HEK293 (cell line): ENCODE data around the gene CHST15.

Experiments used
- CTCF ChIA-PET: fragments of 350-600 bp; formaldehyde crosslinking; extraction: SDS; loops from one replicate; lab custom pipeline; 2021; ENCODE audit warnings: antibody characterized with exemption; lab: Yijun Ruan, JAX
- POLR2A ChIA-PET: fragments of 300-600 bp; formaldehyde crosslinking; extraction: SDS; loops from one replicate; lab custom pipeline; 2020; ENCODE audit warnings: antibody characterized with exemption, inconsistent platforms; lab: Yijun Ruan, JAX
- H3K27ac ChIP-seq: fragments of 200-500 bp; sonication (Bioruptor generic); 2 replicates; pipeline ENCODE4 v1.5.1; 2014; ENCODE audit warnings: low read depth, low read length, control low read depth, inconsistent platforms; ENCODE audit errors: extremely low read depth
- H3K36me3 ChIP-seq, 2 experiments: fragments of 200-500 bp in 1 of 2; sonication (Bioruptor generic) in 1 of 2; 1 replicate in 1 of 2; 2 replicates in 1 of 2; pipeline ENCODE4 v1.5.1; 2014 to 2017; ENCODE audit warnings: inconsistent platforms in 2 of 2, low read length in 2 of 2; ENCODE audit not compliant: control insufficient read depth in 2 of 2, insufficient read depth in 1 of 2
- H3K4me1 ChIP-seq: fragments of 200-500 bp; sonication (Bioruptor generic); 2 replicates; pipeline ENCODE4 v1.5.1; 2014; ENCODE audit warnings: mild to moderate bottlenecking, low read length, inconsistent platforms; ENCODE audit not compliant: control insufficient read depth, insufficient read depth
- H3K4me3 ChIP-seq: 2 replicates; pipeline ENCODE4 v1.5.1; 2011; ENCODE audit warnings: low read depth, mild to moderate bottlenecking, control low read depth, low read length, moderate library complexity
- H3K9me3 ChIP-seq: fragments of 200-500 bp; sonication (Bioruptor generic); 2 replicates; pipeline ENCODE4 v1.5.1; 2014; ENCODE audit warnings: low read depth, low read length, inconsistent platforms; ENCODE audit not compliant: control insufficient read depth, insufficient read depth
- AEBP2 ChIP-seq: fragments of 450-650 bp; formaldehyde crosslinking; IDR thresholded peaks from 2 replicates; pipeline ENCODE4 v1.5.1; 2016; ENCODE audit warnings: missing biosample characterization, missing genetic modification characterization, borderline replicate concordance
- BCL6B ChIP-seq: fragments of 450-650 bp; formaldehyde crosslinking; IDR thresholded peaks from 2 replicates; pipeline ENCODE4 v1.5.1; 2017; ENCODE audit warnings: missing biosample characterization, missing genetic modification characterization
- EGR2 ChIP-seq: fragments of 450-650 bp; formaldehyde crosslinking; IDR thresholded peaks from 2 replicates; pipeline ENCODE4 v1.5.1; 2016; ENCODE audit warnings: low read depth, missing biosample characterization, missing genetic modification characterization
- GLI4 ChIP-seq: fragments of 450-650 bp; formaldehyde crosslinking; IDR thresholded peaks from 2 replicates; pipeline ENCODE4 v1.5.1; 2016; ENCODE audit warnings: missing biosample characterization, missing genetic modification characterization
- OVOL3 ChIP-seq: fragments of 450-650 bp; formaldehyde crosslinking; IDR thresholded peaks from 2 replicates; pipeline ENCODE4 v1.5.1; 2016; ENCODE audit warnings: missing biosample characterization, missing genetic modification characterization
- PRDM1 ChIP-seq: fragments of 450-650 bp; formaldehyde crosslinking; IDR thresholded peaks from 2 replicates; pipeline ENCODE4; 2016; ENCODE audit warnings: missing biosample characterization, missing genetic modification characterization
- PRDM10 ChIP-seq: fragments of 450-650 bp; formaldehyde crosslinking; IDR thresholded peaks from 2 replicates; pipeline ENCODE4 v1.5.1; 2016; ENCODE audit warnings: missing biosample characterization, missing genetic modification characterization
- SCRT2 ChIP-seq: fragments of 450-650 bp; formaldehyde crosslinking; IDR thresholded peaks from 2 replicates; pipeline ENCODE4 v1.5.1; 2016; ENCODE audit warnings: missing biosample characterization, missing genetic modification characterization
- TCF7L2 ChIP-seq: IDR thresholded peaks from 2 replicates; pipeline ENCODE4 v1.6.1; 2011; ENCODE audit warnings: low read depth, mild to moderate bottlenecking, inconsistent platforms, low read length, moderate library complexity, borderline replicate concordance
- ZFHX2 ChIP-seq: fragments of 450-650 bp; formaldehyde crosslinking; conservative IDR thresholded peaks from 2 replicates; pipeline ENCODE4 v1.5.1; 2016; ENCODE audit warnings: missing biosample characterization, missing genetic modification characterization
- ZFP3 ChIP-seq: fragments of 450-650 bp; formaldehyde crosslinking; IDR thresholded peaks from 2 replicates; pipeline ENCODE4 v1.5.1; 2016; ENCODE audit warnings: low read depth, missing biosample characterization, missing genetic modification characterization
- ZNF155 ChIP-seq: fragments of 450-650 bp; formaldehyde crosslinking; IDR thresholded peaks from 2 replicates; pipeline ENCODE4 v1.5.1; 2016; ENCODE audit warnings: missing biosample characterization, missing genetic modification characterization
- ZNF211 ChIP-seq: fragments of 450-650 bp; formaldehyde crosslinking; IDR thresholded peaks from 2 replicates; pipeline ENCODE4 v1.5.1; 2016; ENCODE audit warnings: low read depth, missing biosample characterization, missing genetic modification characterization
- ZNF221 ChIP-seq: fragments of 450-650 bp; formaldehyde crosslinking; IDR thresholded peaks from 2 replicates; pipeline ENCODE4 v1.5.1; 2017; ENCODE audit warnings: missing biosample characterization, missing genetic modification characterization, borderline replicate concordance
- ZNF426 ChIP-seq: fragments of 450-650 bp; formaldehyde crosslinking; IDR thresholded peaks from 2 replicates; pipeline ENCODE4 v1.5.1; 2017; ENCODE audit warnings: missing biosample characterization, missing genetic modification characterization, mild to moderate bottlenecking, inconsistent platforms, moderate library complexity
- ZNF521 ChIP-seq: fragments of 450-650 bp; formaldehyde crosslinking; IDR thresholded peaks from 2 replicates; pipeline ENCODE4 v1.5.1; 2017; ENCODE audit warnings: missing biosample characterization, mild to moderate bottlenecking, missing genetic modification characterization
- ZNF544 ChIP-seq: fragments of 450-650 bp; formaldehyde crosslinking; IDR thresholded peaks from 2 replicates; pipeline ENCODE4 v1.5.0; 2017; ENCODE audit warnings: missing biosample characterization, missing genetic modification characterization
- ZNF623 ChIP-seq: fragments of 450-650 bp; formaldehyde crosslinking; IDR thresholded peaks from 2 replicates; pipeline ENCODE4 v1.5.1; 2016; ENCODE audit warnings: missing biosample characterization, missing genetic modification characterization
- ZNF626 ChIP-seq: fragments of 450-650 bp; sonication (Bioruptor Pico); formaldehyde crosslinking; IDR thresholded peaks from 2 replicates; pipeline ENCODE4 v1.5.1; 2018; ENCODE audit warnings: missing biosample characterization, missing genetic modification characterization, inconsistent platforms
- ZNF704 ChIP-seq: fragments of 450-650 bp; formaldehyde crosslinking; IDR thresholded peaks from 2 replicates; pipeline ENCODE4 v1.5.1; 2016; ENCODE audit warnings: missing biosample characterization, missing genetic modification characterization
- ZNF830 ChIP-seq: fragments of 450-650 bp; IDR thresholded peaks from 2 replicates; pipeline ENCODE4 v1.5.0; 2018; ENCODE audit warnings: missing biosample characterization, missing genetic modification characterization, low read depth, mild to moderate bottlenecking, moderate library complexity
- ZSCAN4 ChIP-seq: fragments of 450-650 bp; formaldehyde crosslinking; IDR thresholded peaks from 2 replicates; pipeline ENCODE4 v1.5.1; 2017; ENCODE audit warnings: missing biosample characterization, missing genetic modification characterization

Gene CHST15

GRCh38 chr10:124126145-124126982, 33.0 kb upstream of the CHST15 start:
- TF ChIP-seq ZNF426 (tag by site-specific recombination) (no peak), ZNF155 (tag by site-specific recombination) (no peak), ZNF626 (no peak), ZNF830 (tag by site-specific recombination) (no peak), ZNF544 (tag by site-specific recombination) (no peak), PRDM1 (tag by site-specific recombination) (no peak), PRDM10 (no peak), OVOL3 (no peak), GLI4 (tag by site-specific recombination) (no peak), AEBP2 (tag by site-specific recombination) (no peak), ZNF623 (tag by site-specific recombination) (no peak), TCF7L2 (no peak)
- Histone ChIP-seq H3K27ac (no peak overlapping the region), H3K4me3 (no peak overlapping the region), H3K9me3 (no peaks in the 10 kb centered on the region), H3K36me3 (no peaks in the 10 kb centered on the region), H3K4me1 (no peaks in the 10 kb centered on the region)
- POLR2A ChIA-PET, result interaction anchor here (0.5 kb wide), 1 partner anchor 33 kb away, joined by 3 read pairs; the partner anchor contains the start of gene CHST15
- CTCF ChIA-PET, result interaction anchor here (0.6 to 1.3 kb wide), 8 partner anchors 8 to 318 kb away, joined by 3 to 8 read pairs (median 4); no protein-coding TSS in a partner anchor

GRCh38 chr10:124125305-124126116, 32.1 kb upstream of the CHST15 start:
- Histone ChIP-seq H3K36me3 (no peaks in the 10 kb centered on the region), H3K4me3 (no peak overlapping the region), H3K4me1 (no peaks in the 10 kb centered on the region), H3K9me3 (no peaks in the 10 kb centered on the region), H3K27ac (no peak overlapping the region)
- ChIA-PET CTCF (interaction anchor here (0.6 to 1.3 kb wide), 6 partner anchors 9 to 73 kb away, joined by 3 to 8 read pairs (median 4); no protein-coding TSS in a partner anchor), POLR2A (interaction anchor here (0.5 kb wide), 1 partner anchor 32 kb away, joined by 3 read pairs; the partner anchor contains the start of gene CHST15)
- no peak for TF ChIP-seq ZNF544 (tag by site-specific recombination)
- TF ChIP-seq ZSCAN4, result peak; percentile 31; the same call in 1 of the 2 replicates
- no peak for TF ChIP-seq ZFP3
- peak; percentile 96 for TF ChIP-seq EGR2
- TF ChIP-seq BCL6B (tag by site-specific recombination), result peak; percentile 53; the same call in 1 of the 2 replicates
- TF ChIP-seq ZFHX2, result peak; percentile 96
- no peak for TF ChIP-seq SCRT2 (tag by site-specific recombination)
- TF ChIP-seq ZNF704 (tag by site-specific recombination), result no peak
- peak; percentile 41; the same call in 1 of the 2 replicates for TF ChIP-seq ZNF211 (tag by site-specific recombination)
- TF ChIP-seq ZNF521 (tag by site-specific recombination), result no peak
- no peak for TF ChIP-seq ZNF221
